8988T (cell line): ENCODE measurements around the gene ARFGAP1.
A peak's percentile ranks its signal among the peaks of the same experiment; 100 is the strongest.

Source experiments
- DNase-seq: peaks from one replicate; pipeline ENCODE4 v3.0.0; 2011

The ARFGAP1 gene

GRCh38 chr20:63272105-63273058 lies at the start of gene ARFGAP1:
Gene ARFGAP1 (plus strand): TSS chr20:63272813. CDS start chr20:63275581, 2,768 bp downstream.
- DNase-seq: peak; percentile 99

GRCh38 chr20:63223121-63223825 lies 49.3 kb upstream of the ARFGAP1 start:
- no peak for DNase-seq

GRCh38 chr20:63223826-63224207 lies 48.8 kb upstream of the ARFGAP1 start:
- no peak for DNase-seq

GRCh38 chr20:63224412-63225081 lies 48.1 kb upstream of the ARFGAP1 start:
- DNase-seq: no peak

GRCh38 chr20:63225082-63225454 lies 47.5 kb upstream of the ARFGAP1 start:
- DNase-seq: no peak

- no peak for DNase-seq
Measured at GRCh38 chr20:63226042-63226943, 46.3 kb upstream of the ARFGAP1 start.

- DNase-seq: no peak
Measured at GRCh38 chr20:63227260-63227659, 45.4 kb upstream of the ARFGAP1 start.

- no peak for DNase-seq
Measured at GRCh38 chr20:63228806-63229205, 43.8 kb upstream of the ARFGAP1 start.

- no peak for DNase-seq
Measured at GRCh38 chr20:63230800-63231268, 41.8 kb upstream of the ARFGAP1 start.

GRCh38 chr20:63232235-63233060 lies 40.2 kb upstream of the ARFGAP1 start:
- no peak for DNase-seq

- DNase-seq: no peak
Measured at GRCh38 chr20:63233061-63233344, 39.6 kb upstream of the ARFGAP1 start.

- no peak for DNase-seq
Measured at GRCh38 chr20:63233924-63234323, 38.7 kb upstream of the ARFGAP1 start.

- peak; percentile 86 for DNase-seq
Measured at GRCh38 chr20:63234693-63235398, 37.8 kb upstream of the ARFGAP1 start.

- no peak for DNase-seq
Measured at GRCh38 chr20:63235399-63235983, 37.1 kb upstream of the ARFGAP1 start, which contains the start of gene BIRC7. Gene BIRC7 (plus strand): TSS chr20:63235905. CDS start chr20:63236097, 192 bp downstream.

- no peak for DNase-seq
Measured at GRCh38 chr20:63236116-63236837, 36.3 kb upstream of the ARFGAP1 start.

- DNase-seq: no peak
Measured at GRCh38 chr20:63238031-63238430, 34.6 kb upstream of the ARFGAP1 start.

- DNase-seq: peak; percentile 81
Measured at GRCh38 chr20:63238514-63239125, 34.0 kb upstream of the ARFGAP1 start.

GRCh38 chr20:63239431-63239830 lies 33.2 kb upstream of the ARFGAP1 start:
- DNase-seq: no peak

- no peak for DNase-seq
Measured at GRCh38 chr20:63240004-63240403, 32.6 kb upstream of the ARFGAP1 start.
